Colon (tissue), 2 donors: ENCODE measurements around the gene CTCF.

Experiments used
- FAIRE-seq: peaks from 2 replicates; lab custom pipeline; 2012; peaks lifted over from hg19 to GRCh38; lab: Jason Lieb, UNC
- donor health status: control.
- donor health status: control.

Gene CTCF

DNA sequence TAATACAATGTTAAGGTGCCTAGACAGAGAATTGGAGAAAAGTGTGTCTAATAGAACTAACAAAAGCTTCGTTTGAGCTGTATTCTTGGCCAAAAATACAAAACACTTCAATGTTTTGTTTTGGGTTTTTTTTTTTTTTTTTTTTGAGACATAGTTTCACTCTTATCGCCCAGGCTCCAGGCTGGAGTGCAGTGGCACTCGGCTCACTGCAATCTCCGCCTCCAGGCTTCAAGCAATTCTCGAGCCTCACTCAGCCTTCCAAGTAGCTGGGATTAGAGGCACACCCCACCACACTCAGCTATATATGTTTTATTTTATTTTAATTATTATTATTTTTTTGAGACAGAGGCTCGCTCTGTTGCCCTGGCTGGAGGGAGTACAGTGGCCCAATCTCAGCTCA lies 44.3 kb downstream of the CTCF start:
- FAIRE-seq, result no peak

DNA sequence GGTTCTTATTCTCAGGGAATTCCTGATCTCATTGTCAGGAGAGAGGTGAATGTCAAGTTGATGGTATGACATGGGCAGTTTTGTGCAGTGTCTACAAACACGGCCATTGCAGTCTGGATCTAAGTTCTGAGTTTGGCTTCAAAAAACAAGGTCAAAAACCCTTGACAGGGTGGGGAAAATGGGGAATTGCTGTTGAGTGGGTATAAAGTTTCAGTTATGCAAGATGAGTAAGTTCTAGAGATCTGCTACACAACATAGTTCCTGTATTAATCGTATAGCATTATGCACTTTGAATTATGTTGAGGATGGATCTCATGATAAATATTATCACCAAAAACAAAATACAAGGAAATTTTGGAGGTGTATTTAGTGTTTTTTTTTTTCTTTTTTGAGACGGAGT lies 46.0 kb downstream of the CTCF start:
- no peak for FAIRE-seq

GRCh38 chr16:67613808-67614207 lies 51.5 kb downstream of the CTCF start:
- FAIRE-seq, result no peak

DNA sequence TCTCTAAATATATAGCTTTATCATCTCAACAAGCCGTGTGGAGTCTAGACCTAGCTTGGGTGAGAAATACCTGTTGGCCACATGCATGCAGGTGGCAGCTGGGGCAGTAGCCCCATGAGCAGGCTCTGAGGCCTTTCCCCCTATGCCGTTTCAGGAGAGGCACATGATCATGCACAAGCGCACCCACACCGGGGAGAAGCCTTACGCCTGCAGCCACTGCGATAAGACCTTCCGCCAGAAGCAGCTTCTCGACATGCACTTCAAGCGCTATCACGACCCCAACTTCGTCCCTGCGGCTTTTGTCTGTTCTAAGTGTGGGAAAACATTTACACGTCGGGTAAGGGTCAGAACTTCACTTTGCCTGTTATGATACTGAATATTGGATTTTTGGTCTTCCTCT lies 65.9 kb downstream of the CTCF start:
- FAIRE-seq, result no peak

- no peak for FAIRE-seq
Measured at GRCh38 chr16:67632415-67633172, 70.3 kb downstream of the CTCF start.

DNA sequence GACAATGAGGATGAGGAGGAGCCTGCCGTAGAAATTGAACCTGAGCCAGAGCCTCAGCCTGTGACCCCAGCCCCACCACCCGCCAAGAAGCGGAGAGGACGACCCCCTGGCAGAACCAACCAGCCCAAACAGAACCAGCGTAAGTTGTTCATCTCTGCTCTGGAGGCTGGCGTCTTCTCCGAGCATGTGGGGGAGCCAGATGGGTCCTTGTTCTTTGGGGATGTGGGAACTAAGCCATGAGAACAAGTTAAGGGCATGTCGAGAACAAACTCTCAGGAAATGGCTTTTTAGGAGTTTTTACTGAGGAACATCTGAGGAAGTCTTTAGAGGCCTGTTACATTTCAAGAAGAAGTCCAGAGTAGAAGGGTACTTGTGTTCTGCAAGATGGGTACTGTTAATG lies 74.4 kb downstream of the CTCF start:
- no peak for FAIRE-seq

DNA sequence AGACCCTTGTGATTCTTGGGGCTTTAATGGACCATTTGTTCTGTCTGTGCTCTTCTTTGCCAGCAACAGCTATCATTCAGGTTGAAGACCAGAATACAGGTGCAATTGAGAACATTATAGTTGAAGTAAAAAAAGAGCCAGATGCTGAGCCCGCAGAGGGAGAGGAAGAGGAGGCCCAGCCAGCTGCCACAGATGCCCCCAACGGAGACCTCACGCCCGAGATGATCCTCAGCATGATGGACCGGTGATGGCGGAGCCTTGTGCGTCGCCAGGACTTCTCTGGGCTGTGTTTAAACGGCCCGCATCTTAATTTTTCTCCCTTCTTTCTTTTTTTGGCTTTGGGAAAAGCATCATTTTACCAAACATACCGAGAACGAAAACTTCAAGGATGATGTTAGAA lies 75.3 kb downstream of the CTCF start:
- FAIRE-seq, result no peak

DNA sequence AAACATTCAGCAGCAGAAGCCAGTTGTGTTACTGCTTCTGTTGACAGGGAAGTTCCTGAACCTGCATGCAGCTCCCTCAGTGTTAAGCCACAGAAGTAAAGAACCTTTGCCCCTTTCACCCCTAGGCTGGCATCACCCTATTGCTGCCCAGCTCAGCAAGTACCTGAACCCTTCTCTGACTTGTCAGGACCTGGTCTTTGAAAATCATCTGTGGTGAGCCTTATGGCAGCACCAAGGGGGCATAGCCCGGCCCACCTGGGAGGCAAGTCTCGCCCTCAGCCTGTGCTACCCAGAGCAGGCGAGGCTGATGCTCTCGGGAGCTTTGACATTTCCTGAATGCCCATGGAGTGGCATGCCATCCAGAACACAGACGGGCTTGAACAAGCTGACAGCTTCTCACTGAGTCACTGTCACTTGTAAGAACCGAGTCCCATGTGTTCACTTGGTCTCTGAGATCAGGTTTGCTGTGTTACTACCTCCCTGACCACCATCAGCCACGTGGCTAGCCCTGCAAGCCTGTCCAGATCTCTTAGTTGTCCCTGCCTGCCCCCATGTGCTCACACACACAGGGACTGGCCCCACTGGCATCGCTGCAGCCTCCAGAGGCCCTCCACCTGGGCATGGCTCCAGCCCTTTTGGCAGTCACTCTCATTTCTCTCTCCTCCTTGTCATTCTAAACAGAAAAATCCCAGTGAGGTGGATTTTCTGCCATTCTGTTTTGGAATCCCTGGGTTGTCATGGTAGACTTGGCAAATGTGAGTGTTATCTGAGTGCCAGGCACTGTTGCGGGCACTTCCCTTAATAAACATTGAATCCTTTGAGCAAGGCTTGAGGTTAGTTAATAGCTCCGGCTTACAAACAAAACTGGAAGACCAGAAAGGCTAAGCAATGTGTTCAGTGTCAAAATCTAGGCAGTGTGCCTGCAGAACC lies 79.7 kb downstream of the CTCF start:
- no peak for FAIRE-seq

GRCh38 chr16:67644038-67644437 lies 81.7 kb downstream of the CTCF start:
- FAIRE-seq, result no peak

DNA sequence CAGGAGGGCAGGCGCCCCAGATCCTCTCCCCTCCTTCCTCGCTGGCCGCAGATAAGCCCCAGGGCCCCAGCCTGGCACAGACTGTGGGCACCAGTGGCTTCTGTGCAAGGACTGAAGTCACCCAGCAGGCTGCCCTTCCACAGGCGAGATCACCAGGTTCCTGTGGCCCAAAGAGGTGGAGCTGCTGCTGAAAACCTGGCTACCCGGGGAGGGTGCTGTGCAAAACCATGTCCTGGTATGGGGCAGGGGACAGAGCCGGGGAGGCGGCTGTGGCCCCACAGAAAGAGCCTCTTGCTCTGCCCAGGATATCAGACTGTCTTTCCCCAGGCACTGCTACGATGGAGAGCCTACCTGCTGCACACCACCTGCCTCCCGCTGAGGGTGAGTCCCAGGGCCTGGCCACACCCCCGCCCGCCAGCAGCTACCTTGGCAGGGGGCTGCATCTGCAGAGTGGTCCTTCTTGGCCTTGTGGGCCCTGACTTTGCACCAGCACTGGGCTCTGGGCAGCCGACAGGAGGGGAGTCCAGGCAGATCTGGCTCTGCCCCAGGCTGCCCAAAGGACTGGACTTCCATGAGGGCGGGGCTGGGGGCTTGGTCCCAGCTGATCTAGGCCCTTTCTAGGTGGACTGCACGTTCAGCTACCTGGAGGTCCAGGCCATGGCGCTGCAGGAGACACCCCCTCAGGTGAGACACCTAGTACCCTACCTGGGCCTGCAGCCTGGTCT lies 83.2 kb downstream of the CTCF start:
- FAIRE-seq, result no peak

DNA sequence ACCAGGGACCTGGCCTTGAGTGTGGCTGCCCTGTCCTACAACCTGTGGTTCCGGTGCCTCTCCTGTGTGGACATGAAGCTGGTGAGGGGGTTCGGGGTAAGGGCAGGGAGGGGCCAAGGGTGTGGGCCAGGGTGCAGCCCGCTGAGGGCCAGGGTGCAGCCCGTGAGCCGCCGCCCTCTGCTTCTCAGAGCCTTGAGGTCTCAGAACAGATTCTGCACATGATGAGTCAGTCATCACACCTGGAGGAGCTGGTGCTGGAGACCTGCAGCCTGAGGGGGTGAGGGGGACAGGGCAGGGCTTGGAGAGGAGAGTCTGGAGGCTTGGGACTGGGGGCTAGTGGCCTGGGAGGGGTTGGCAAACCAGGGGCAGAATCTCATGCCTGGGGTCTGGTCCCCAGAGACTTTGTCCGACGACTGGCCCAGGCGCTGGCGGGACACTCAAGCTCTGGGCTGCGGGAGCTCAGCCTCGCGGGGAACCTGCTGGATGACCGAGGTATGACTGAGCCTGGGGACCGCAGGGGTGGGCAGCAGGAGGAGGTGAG lies 84.9 kb downstream of the CTCF start:
- FAIRE-seq, result no peak

GRCh38 chr16:67647681-67648080 lies 85.4 kb downstream of the CTCF start:
- FAIRE-seq, result no peak

GRCh38 chr16:67648088-67648763 lies 85.9 kb downstream of the CTCF start:
- no peak for FAIRE-seq

DNA sequence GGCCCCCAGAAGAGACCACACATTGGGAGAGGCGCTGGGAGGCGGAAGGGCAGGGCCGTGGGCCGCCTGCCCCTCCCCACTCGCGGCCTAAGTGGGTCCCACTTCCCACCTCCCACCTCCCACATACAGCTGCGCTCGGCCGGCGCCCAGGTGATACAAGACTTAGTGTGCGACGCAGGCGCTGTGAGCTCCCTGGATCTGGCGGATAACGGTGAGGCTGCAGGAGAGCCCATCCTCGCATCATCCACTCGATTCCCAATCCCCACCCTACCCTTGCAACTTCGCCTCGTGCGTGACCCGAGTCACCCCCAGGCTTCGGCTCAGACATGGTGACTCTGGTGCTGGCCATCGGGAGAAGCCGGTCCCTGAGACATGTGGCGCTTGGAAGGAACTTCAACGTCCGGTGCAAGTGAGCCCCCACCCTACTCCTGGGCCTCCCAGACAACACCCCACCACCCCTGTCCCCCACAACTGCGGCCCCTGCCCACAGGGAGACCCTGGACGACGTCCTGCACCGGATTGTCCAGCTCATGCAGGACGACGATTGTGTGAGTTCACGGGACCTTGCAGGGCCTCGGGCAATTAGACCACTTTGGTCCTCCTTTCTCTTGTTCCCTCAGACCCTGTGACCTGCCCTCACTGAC lies 86.6 kb downstream of the CTCF start:
- no peak for FAIRE-seq

- FAIRE-seq, result no peak
Measured at GRCh38 chr16:67649494-67649931, 87.2 kb downstream of the CTCF start.

DNA sequence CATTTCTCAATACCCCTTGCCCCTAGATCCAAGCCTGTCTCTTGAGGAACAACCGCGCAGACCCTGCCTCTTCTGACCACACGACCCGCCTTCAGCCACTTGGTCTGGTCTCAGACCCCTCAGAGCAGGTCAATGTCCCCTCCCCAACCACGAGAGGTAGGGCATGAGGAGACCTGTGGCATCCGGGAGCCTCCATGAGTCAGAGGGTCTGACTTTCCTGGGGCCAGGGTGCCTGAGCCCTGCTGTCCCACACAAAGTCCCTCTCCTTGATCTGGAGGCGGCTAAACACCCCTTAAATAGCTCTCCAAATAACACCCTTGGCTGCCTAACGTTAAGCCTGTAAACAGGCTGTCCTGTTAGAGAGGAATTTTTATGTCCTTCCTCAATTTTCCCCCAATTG lies 87.7 kb downstream of the CTCF start:
- FAIRE-seq, result no peak

DNA sequence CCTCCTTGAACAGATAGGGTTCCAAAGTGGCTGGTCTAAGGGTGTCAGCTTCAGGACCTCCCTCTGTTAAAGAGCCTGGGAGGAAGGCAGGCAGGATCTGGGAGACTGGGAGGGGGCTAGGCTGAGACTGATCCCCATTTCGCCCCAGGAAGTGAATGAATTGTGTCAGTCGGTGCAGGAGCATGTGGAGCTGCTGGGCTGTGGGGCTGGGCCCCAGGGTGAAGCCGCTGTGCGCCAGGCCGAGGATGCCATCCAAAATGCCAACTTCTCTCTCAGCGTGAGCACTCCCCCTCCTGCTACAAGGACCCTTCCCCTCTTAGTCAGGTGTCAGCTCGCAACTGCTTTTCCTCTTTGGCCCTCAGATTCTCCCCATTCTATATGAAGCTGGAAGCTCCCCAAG lies 88.7 kb downstream of the CTCF start:
- FAIRE-seq, result no peak

- FAIRE-seq, result no peak
Measured at GRCh38 chr16:67651847-67652246, 89.5 kb downstream of the CTCF start.

DNA sequence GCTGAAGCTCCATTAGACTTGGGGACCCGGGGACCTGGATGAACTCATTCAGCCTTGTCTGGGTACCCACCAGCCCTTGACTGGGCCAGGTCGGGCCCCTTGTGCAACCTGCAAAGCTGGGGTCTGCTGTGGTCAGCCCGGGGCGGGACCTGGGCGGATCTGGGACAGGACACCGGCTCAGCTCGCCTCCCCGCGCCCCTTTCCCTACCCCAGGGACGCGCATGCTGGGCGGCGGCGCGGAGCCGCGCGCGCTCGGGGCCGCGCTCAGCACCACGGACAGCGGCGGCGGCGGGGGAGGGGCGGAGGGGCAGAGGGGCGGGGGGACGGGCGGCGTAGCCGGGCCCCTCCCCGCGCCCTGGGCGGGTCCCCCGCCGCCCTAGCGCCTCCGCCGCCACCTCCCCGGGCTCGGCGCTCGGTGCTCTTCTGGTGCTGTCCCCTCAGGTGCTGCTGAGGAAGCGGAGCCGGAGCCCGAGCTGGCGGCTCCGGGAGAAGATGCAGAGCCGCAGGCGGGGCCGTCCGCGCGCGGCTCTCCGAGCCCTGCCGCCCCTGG lies 90.3 kb downstream of the CTCF start:
- no peak for FAIRE-seq

GRCh38 chr16:67653128-67653788 lies 90.9 kb downstream of the CTCF start:
- no peak for FAIRE-seq
